Breast epithelium (tissue), 4 donors: ENCODE data around the gene NSL1. TPM values are rescaled to one million over a fixed set of nuclear protein-coding genes. Genes with fewer than 3 reads are reported as not detected.

Experiments used
- DNase-seq, 2 donors: peaks; one replicate each; pipeline ENCODE4 v3.0.0-alpha.2; 2019; ENCODE audit warnings: low spot score in 2 of 2
- H3K27ac ChIP-seq, 2 donors: fragments of 200-600 bp; sonication (generic) in 1 of 2; one replicate each; pipeline ENCODE4 v1.5.1; 2016 to 2019; ENCODE audit warnings: mild to moderate bottlenecking in 1 of 2
- H3K27me3 ChIP-seq, 2 donors: fragments of 200-600 bp; sonication (generic) in 1 of 2; one replicate each; pipeline versions ENCODE4 v1.5.1 to v1.6.0; 2017 to 2019; ENCODE audit warnings: control low read depth in 1 of 2, mild to moderate bottlenecking in 1 of 2
- H3K36me3 ChIP-seq: fragments of 200-600 bp; one replicate; pipeline ENCODE4 v1.5.1; 2019
- H3K4me1 ChIP-seq, 2 donors: fragments of 200-600 bp; sonication (generic); one replicate each; pipeline ENCODE4 v1.5.1; 2016 to 2019; ENCODE audit warnings: control low read depth in 1 of 2
- H3K4me3 ChIP-seq, 3 donors: fragments of 200-600 bp; sonication (generic); 1 replicate in 2 of 3; 2 replicates in 1 of 3; pipeline ENCODE4 v1.5.1; 2016 to 2019; ENCODE audit warnings: mild to moderate bottlenecking in 3 of 3, moderate library complexity in 2 of 3
- H3K9me3 ChIP-seq, 2 donors: fragments of 200-600 bp; sonication (generic) in 1 of 2; one replicate each; pipeline ENCODE4 v1.5.1; 2016 to 2019; ENCODE audit warnings: control low read depth in 1 of 2
- CTCF ChIP-seq, 3 donors: fragments of 450-650 bp; IDR thresholded peaks; one replicate each; pipeline ENCODE4 v1.5.1; 2016 to 2017; ENCODE audit warnings: antibody characterized with exemption in 3 of 3, mild to moderate bottlenecking in 3 of 3, moderate library complexity in 3 of 3
- POLR2A ChIP-seq: fragments of 450-650 bp; IDR thresholded peaks from one replicate; pipeline ENCODE4 v1.6.1; 2016; ENCODE audit warnings: antibody characterized with exemption, mild to moderate bottlenecking, moderate library complexity
- POLR2AphosphoS5 ChIP-seq, 3 donors: sonication (generic); formaldehyde crosslinking; IDR thresholded peaks; one replicate each; pipeline ENCODE4 v1.6.1; 2017; ENCODE audit warnings: antibody characterized with exemption in 3 of 3
- intact Hi-C: fragments of 100-400 bp; cut with DNase I; formaldehyde crosslinking; loops from one replicate; pipeline ENCODE4 v1.15.1; 2023; ENCODE audit warnings: low total_unique reads
- total RNA-seq, 3 donors: library from RNA; depleted of rRNA; stranded (reverse); fragments of >200 nt; gene quantifications; one replicate each; pipeline ENCODE4 v1.1.0, GENCODE V29; 2016

Gene NSL1
- total RNA-seq, 3 donors from 2014 or later: 28.5 to 47.5 (median 44.6) TPM

- Histone ChIP-seq H3K27me3 (no peaks in the 10 kb centered on the region), H3K27ac (no peak overlapping the region), H3K4me1 (peaks cover 0 to 4% of the 10 kb centered on the region in 2 donors), H3K9me3 (no peaks in the 10 kb centered on the region), H3K4me3 (no peak overlapping the region), H3K36me3 (no peaks in the 10 kb centered on the region)
- DNase-seq: no peak
- intact Hi-C loops: no loop called here
- TF ChIP-seq POLR2A: no peak
- TF ChIP-seq POLR2AphosphoS5 (IDR thresholded peaks at IDR 0.05): no peak
- TF ChIP-seq CTCF (IDR thresholded peaks at IDR 0.05): no peak
Observed at GRCh38 chr1:212702672-212703071, 88.9 kb downstream of the NSL1 start.

GRCh38 chr1:212701910-212702309 lies 89.7 kb downstream of the NSL1 start:
- intact Hi-C loops: no loop called here
- no peak for TF ChIP-seq POLR2A
- no peak for TF ChIP-seq CTCF (IDR thresholded peaks at IDR 0.05)
- TF ChIP-seq POLR2AphosphoS5 (IDR thresholded peaks at IDR 0.05): no peak
- Histone ChIP-seq H3K36me3 (no peaks in the 10 kb centered on the region), H3K4me3 (no peak overlapping the region), H3K9me3 (no peaks in the 10 kb centered on the region), H3K4me1 (peaks cover 0 to 4% of the 10 kb centered on the region in 2 donors), H3K27ac (no peak overlapping the region), H3K27me3 (no peaks in the 10 kb centered on the region)
- DNase-seq: no peak

- no peak for TF ChIP-seq CTCF (IDR thresholded peaks at IDR 0.05)
- TF ChIP-seq POLR2A: no peak
- TF ChIP-seq POLR2AphosphoS5 (IDR thresholded peaks at IDR 0.05): no peak
- Histone ChIP-seq H3K36me3 (no peaks in the 10 kb centered on the region), H3K27me3 (no peaks in the 10 kb centered on the region), H3K4me3 (peak overlapping the region; percentile 54 to 95 (median 67)), H3K27ac (peak overlapping the region; percentile 50 to 91), H3K4me1 (peaks cover 0 to 4% of the 10 kb centered on the region in 2 donors), H3K9me3 (no peaks in the 10 kb centered on the region)
- intact Hi-C loops: no loop called here
- DNase-seq: peak; percentile 35 to 56
Observed at GRCh38 chr1:212700892-212701819, 90.4 kb downstream of the NSL1 start.

GRCh38 chr1:212700223-212700891 lies 91.2 kb downstream of the NSL1 start:
- intact Hi-C loops: no loop called here
- TF ChIP-seq POLR2AphosphoS5 (IDR thresholded peaks at IDR 0.05) (no peak), POLR2A (no peak), CTCF (IDR thresholded peaks at IDR 0.05) (no peak)

More at GRCh38 chr1:212700223-212700891, 91.2 kb downstream of the NSL1 start:
- peaks cover 0 to 4% of the 10 kb centered on the region in 2 donors for H3K4me1 ChIP-seq
- peak overlapping the region; percentile 50 to 91 for H3K27ac ChIP-seq
- no peaks in the 10 kb centered on the region for H3K9me3 ChIP-seq
- peak overlapping the region; percentile 54 to 95 (median 67) for H3K4me3 ChIP-seq
- H3K36me3 ChIP-seq: no peaks in the 10 kb centered on the region
- no peak for DNase-seq
- no peaks in the 10 kb centered on the region for H3K27me3 ChIP-seq
